Fibroblast of lung (primary cell): ENCODE measurements around the gene TMEM240. TPM values are rescaled to one million over a fixed set of nuclear protein-coding genes. Genes with fewer than 3 reads are reported as not detected.
"Not testable (repeated sequence)": the region's sequence is repeated elsewhere in the genome, so short reads cannot be mapped to it uniquely, and the experiment has no call there.

Experiments
- DNase-seq, 2 donors: peaks; one replicate each; pipeline versions ENCODE4 v3.0.0 to v3.0.0-alpha.2; 2010; ENCODE audit warnings: low read depth in 2 of 2
- H2AFZ ChIP-seq: 2 replicates; pipeline ENCODE4 v1.5.1; 2012; ENCODE audit warnings: low read length, control low read depth, inconsistent platforms
- H3K27ac ChIP-seq: 2 replicates; pipeline ENCODE4 v1.5.1; 2011; ENCODE audit warnings: low read length, control low read depth; ENCODE audit not compliant: insufficient read depth
- H3K27me3 ChIP-seq: 2 replicates; pipeline ENCODE4 v1.5.1; 2011; ENCODE audit warnings: mild to moderate bottlenecking, low read length; ENCODE audit not compliant: control insufficient read depth, insufficient read depth
- H3K36me3 ChIP-seq: 2 replicates; pipeline ENCODE4 v1.5.1; 2011; ENCODE audit warnings: low read length; ENCODE audit not compliant: control insufficient read depth, insufficient read depth
- H3K4me1 ChIP-seq: 2 replicates; pipeline ENCODE4 v1.5.1; 2011; ENCODE audit warnings: low read length; ENCODE audit not compliant: control insufficient read depth, insufficient read depth; ENCODE audit errors: extremely low read depth
- H3K4me2 ChIP-seq: 2 replicates; pipeline ENCODE4 v1.5.1; 2011; ENCODE audit warnings: low read length, control low read depth; ENCODE audit not compliant: insufficient read depth; ENCODE audit errors: extremely low read depth
- H3K4me3 ChIP-seq, 4 experiments: fragments of 200-600 bp in 1 of 4; sonication (generic) in 1 of 4; replicated peaks in 1 of 4; 2 replicates each; pipeline ENCODE4 v1.5.1; 2011 to 2016; ENCODE audit warnings: low read length in 4 of 4, low read depth in 3 of 4, mild to moderate bottlenecking in 3 of 4, control low read depth in 2 of 4, inconsistent platforms in 1 of 4, mixed read lengths in 1 of 4; ENCODE audit not compliant: insufficient read depth in 1 of 4; ENCODE audit errors: control extremely low read depth in 1 of 4
- H3K79me2 ChIP-seq: 2 replicates; pipeline ENCODE4 v1.5.1; 2012; ENCODE audit warnings: mild to moderate bottlenecking, low read length, inconsistent platforms; ENCODE audit not compliant: control insufficient read depth, insufficient read depth
- H3K9ac ChIP-seq: 2 replicates; pipeline ENCODE4 v1.5.1; 2011; ENCODE audit warnings: mild to moderate bottlenecking, low read length, control low read depth; ENCODE audit not compliant: insufficient read depth
- H3K9me3 ChIP-seq: 2 replicates; pipeline ENCODE4 v1.5.1; 2012; ENCODE audit warnings: low read depth, low read length; ENCODE audit not compliant: control insufficient read depth, insufficient read depth
- H4K20me1 ChIP-seq: 2 replicates; pipeline ENCODE4 v1.5.1; 2011; ENCODE audit warnings: low read length; ENCODE audit not compliant: control insufficient read depth, insufficient read depth; ENCODE audit errors: extremely low read depth
- EZH2 ChIP-seq: IDR thresholded peaks from 2 replicates; pipeline ENCODE4 v1.5.1; 2012; ENCODE audit warnings: low read length, control low read depth, mild to moderate bottlenecking; ENCODE audit errors: missing control alignments
- polyA plus RNA-seq, 2 donors: library from polyadenylated mRNA; depleted of rRNA in 1 of 2; stranded (reverse) in 1 of 2; unstranded in 1 of 2; fragments of >200 nt; gene quantifications; 2 replicates each; pipeline ENCODE4 v1.2.1, GENCODE V29; 2011 to 2012; ENCODE audit warnings: missing spikeins in 1 of 2
- total RNA-seq: library from RNA; depleted of rRNA; stranded (reverse); fragments of >200 nt; gene quantifications from 2 replicates; pipeline ENCODE4 v1.2.1, GENCODE V29; 2014
- TF ChIP-seq, protein P1 (sequence below), 2 donors: IDR thresholded peaks in 1 of 2; conservative IDR thresholded peaks in 1 of 2; 1 replicate in 1 of 2; 2 replicates in 1 of 2; pipeline ENCODE4 v1.5.1; 2011 to 2012; ENCODE audit warnings: low read length in 2 of 2, control low read depth in 1 of 2, inconsistent platforms in 1 of 2, low read depth in 1 of 2, mild to moderate bottlenecking in 1 of 2

Gene TMEM240
- total and polyA plus RNA-seq, 2 donors (not counting 1 experiment from before 2014, with no cell fraction given), result 1.4 to 5.4 TPM

DNA sequence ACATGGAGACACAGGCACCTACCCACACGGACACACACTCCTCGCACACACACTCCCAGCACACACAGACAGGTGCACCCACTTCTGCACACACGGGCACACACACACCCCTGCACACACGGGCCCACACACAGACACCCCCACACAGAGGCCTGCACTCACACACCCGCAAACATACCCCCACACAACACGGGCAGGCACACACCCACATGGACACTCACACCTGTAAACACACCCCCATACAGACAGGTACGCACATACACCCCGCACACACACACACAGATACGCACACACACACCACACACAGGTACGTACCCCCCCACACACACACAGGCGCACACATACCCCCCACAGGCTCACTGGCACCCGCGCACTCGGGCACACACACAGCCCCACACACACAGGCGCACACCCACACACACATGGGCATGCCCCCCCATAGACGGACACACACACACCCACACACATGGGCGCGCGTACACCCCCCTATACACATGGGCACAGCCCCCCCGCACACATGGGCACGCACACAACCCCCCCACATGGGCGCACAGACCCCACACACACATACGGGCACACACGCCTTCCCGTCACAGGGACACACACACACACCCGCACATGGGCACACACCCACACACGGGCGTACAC lies 22.3 kb downstream of the TMEM240 start:
- Histone ChIP-seq H4K20me1 (no peaks in the 10 kb centered on the region), H3K4me2 (no peak overlapping the region), H2AFZ (no peak overlapping the region), H3K27ac (no peak overlapping the region), H3K36me3 (peaks cover 17% of the 10 kb centered on the region), H3K79me2 (peaks cover 21% of the 10 kb centered on the region), H3K9ac (no peak overlapping the region), H3K9me3 (no peaks in the 10 kb centered on the region), H3K4me3 (no peak overlapping the region), H3K27me3 (no peaks in the 10 kb centered on the region), H3K4me1 (no peaks in the 10 kb centered on the region)
- no peak for TF ChIP-seq EZH2
- TF ChIP-seq, protein P1, sequence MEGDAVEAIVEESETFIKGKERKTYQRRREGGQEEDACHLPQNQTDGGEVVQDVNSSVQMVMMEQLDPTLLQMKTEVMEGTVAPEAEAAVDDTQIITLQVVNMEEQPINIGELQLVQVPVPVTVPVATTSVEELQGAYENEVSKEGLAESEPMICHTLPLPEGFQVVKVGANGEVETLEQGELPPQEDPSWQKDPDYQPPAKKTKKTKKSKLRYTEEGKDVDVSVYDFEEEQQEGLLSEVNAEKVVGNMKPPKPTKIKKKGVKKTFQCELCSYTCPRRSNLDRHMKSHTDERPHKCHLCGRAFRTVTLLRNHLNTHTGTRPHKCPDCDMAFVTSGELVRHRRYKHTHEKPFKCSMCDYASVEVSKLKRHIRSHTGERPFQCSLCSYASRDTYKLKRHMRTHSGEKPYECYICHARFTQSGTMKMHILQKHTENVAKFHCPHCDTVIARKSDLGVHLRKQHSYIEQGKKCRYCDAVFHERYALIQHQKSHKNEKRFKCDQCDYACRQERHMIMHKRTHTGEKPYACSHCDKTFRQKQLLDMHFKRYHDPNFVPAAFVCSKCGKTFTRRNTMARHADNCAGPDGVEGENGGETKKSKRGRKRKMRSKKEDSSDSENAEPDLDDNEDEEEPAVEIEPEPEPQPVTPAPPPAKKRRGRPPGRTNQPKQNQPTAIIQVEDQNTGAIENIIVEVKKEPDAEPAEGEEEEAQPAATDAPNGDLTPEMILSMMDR (conservative IDR thresholded peaks at IDR 0.05 in 1 of 2, IDR thresholded peaks at IDR 0.05 in 1 of 2; ENCODE audit: low read depth in 1 of 2, low read length in 2 of 2), result no peak
- DNase-seq, result no peak

DNA sequence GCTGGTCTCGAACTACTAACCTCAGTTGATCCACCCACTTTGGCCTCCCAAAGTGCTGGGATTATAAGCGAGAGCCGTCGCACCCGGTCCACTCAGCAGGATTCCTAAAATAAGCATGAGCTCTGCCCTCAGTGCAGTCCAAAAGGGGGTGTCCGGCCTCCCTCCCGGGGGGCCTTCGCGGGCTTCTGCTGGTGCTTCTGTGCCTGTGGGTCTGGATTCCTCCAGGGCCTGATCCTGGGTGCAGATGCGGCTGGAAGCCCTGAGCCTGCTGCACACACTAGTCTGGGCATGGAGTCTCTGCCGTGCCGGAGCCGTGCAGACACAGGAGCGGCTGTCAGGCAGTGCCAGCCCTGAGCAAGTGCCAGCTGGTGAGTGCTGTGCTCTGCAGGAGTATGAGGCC lies 23.5 kb downstream of the TMEM240 start:
- not testable (repeated sequence) for H3K27ac ChIP-seq, H2AFZ ChIP-seq, H3K4me3 ChIP-seq, DNase-seq, H3K9ac ChIP-seq, H4K20me1 ChIP-seq, H3K4me1 ChIP-seq, H3K9me3 ChIP-seq, H3K27me3 ChIP-seq, H3K4me2 ChIP-seq
- Histone ChIP-seq H3K79me2 (peaks cover 25% of the 10 kb centered on the region), H3K36me3 (peaks cover 17% of the 10 kb centered on the region)

DNA sequence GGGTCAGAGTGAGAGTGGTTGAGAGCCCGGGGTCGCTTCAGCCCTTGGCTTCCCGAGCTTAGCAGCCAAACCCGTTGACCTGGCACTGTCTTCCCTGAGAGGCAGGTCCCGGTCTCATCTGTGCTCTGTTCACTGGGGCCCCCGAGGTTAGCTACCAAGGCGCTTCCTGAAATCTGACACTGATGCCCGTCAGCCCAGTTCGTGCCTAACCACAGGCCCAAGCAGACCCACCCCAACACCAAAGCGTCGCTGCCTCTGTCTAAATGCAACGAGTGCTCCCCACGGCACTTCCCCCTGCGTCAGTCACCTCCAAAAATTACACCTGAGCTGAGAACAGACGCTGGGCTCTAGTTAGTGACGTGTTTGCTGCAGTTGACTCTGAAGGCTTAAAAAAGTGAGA lies 26.0 kb downstream of the TMEM240 start:
- H3K9me3 ChIP-seq, DNase-seq, H2AFZ ChIP-seq, H3K4me2 ChIP-seq, H3K27ac ChIP-seq, H3K27me3 ChIP-seq, H3K4me3 ChIP-seq, H3K9ac ChIP-seq, H3K4me1 ChIP-seq, H4K20me1 ChIP-seq: not testable (repeated sequence)
- Histone ChIP-seq H3K79me2 (peaks cover 25% of the 10 kb centered on the region), H3K36me3 (peaks cover 11% of the 10 kb centered on the region)

DNA sequence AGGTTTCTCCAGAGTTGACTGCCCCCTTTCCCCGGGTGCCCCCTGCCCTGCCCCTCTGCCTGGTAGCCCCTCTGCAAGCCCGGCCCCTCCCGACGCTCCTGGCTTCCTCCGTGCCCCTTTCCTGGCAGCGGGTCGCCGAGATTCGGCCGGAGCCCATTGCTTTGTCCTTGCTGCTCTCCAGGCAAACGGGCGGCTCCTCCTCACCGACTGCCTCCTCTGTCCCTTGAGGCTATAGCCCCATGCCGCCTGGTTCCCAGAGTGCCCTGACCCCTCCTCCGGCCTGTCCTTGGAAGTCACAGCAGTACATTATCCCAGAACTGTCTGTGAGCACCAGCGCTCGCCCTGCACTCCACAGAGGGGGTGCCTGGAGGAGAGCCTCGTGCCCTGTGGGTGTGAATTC lies 26.7 kb downstream of the TMEM240 start:
- H3K27ac ChIP-seq, H3K27me3 ChIP-seq, H3K4me1 ChIP-seq, H3K4me2 ChIP-seq, H2AFZ ChIP-seq, DNase-seq, H3K9ac ChIP-seq, H4K20me1 ChIP-seq, H3K9me3 ChIP-seq: not testable (repeated sequence)
- peak overlapping the region in 1 of 4 experiments; percentile 7 for H3K4me3 ChIP-seq
- H3K36me3 ChIP-seq, result peaks cover 11% of the 10 kb centered on the region
- H3K79me2 ChIP-seq, result peaks cover 25% of the 10 kb centered on the region

DNA sequence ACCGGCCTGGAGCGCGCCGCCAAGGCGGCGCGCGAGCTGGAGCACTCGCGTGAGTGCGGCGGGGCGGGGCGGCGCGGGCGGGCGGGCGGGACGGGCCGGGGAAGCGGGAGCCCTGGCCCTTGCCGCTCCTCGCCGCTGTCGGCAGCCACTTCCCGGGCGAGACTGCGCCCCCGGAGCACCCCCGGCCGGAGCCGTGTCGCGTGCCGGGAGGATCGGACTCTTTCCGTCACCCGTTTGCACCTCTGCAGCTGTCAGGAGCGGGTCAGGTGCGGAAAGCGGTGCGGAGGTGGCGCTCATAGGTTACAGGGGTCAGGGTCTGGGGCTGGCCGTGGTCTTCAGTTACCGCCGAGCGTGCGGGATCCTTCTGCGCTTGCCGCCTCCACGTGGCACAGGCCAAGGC lies 28.0 kb downstream of the TMEM240 start:
- DNase-seq, H3K4me1 ChIP-seq, H3K4me2 ChIP-seq, H3K27me3 ChIP-seq, H4K20me1 ChIP-seq, H3K9me3 ChIP-seq, H2AFZ ChIP-seq, H3K36me3 ChIP-seq: not testable (repeated sequence)
- Histone ChIP-seq H3K9ac (peak overlapping the region; percentile 59), H3K79me2 (peaks cover 25% of the 10 kb centered on the region), H3K27ac (peak overlapping the region; percentile 61), H3K4me3 (peak overlapping the region in 2 of 4 experiments; percentile 55 to 88)
